Neural cell (in vitro differentiated cells): ENCODE data around the gene PMAIP1. TPM values are rescaled to one million over a fixed set of nuclear protein-coding genes. Genes with fewer than 3 reads are reported as not detected.
"Not testable (repeated sequence)": the region's sequence is repeated elsewhere in the genome, so short reads cannot be mapped to it uniquely, and the experiment has no call there.

Experiments used
- H2AFZ ChIP-seq: fragments of 200-600, 300-800 bp; sonication (generic), shearing (Covaris generic); 2 replicates; pipeline ENCODE4 v1.6.0; 2014; ENCODE audit warnings: low read depth, mild to moderate bottlenecking, antibody characterized with exemption, low read length, moderate library complexity
- H3F3A ChIP-seq: fragments of 200-600 bp; shearing (Covaris generic); 2 replicates; pipeline ENCODE4 v1.6.1; 2016; ENCODE audit warnings: mild to moderate bottlenecking, moderate library complexity, mixed read lengths, antibody characterized with exemption, low read length; ENCODE audit not compliant: insufficient read depth, poor library complexity, severe bottlenecking
- H3K27ac ChIP-seq: fragments of 200-600, 300-800 bp; sonication (generic), shearing (Covaris generic); 2 replicates; pipeline ENCODE4 v1.5.1; 2014; ENCODE audit warnings: mild to moderate bottlenecking, low read length, moderate library complexity
- H3K27me3 ChIP-seq: fragments of 300-800, 200-600 bp; sonication (generic), shearing (Covaris generic); 2 replicates; pipeline ENCODE4 v1.6.0; 2014; ENCODE audit warnings: mild to moderate bottlenecking, low read depth, low read length, moderate library complexity; ENCODE audit not compliant: insufficient read depth
- H3K36me3 ChIP-seq: fragments of 300-800, 200-600 bp; sonication (generic), shearing (Covaris generic); 2 replicates; pipeline ENCODE4 v1.5.1; 2014; ENCODE audit warnings: mild to moderate bottlenecking, antibody characterized with exemption, low read length, moderate library complexity; ENCODE audit not compliant: insufficient read depth
- H3K4me2 ChIP-seq: fragments of 300-800, 200-600 bp; sonication (generic), shearing (Covaris generic); 2 replicates; pipeline ENCODE4 v1.6.0; 2014; ENCODE audit warnings: mild to moderate bottlenecking, low read length
- H3K4me3 ChIP-seq: fragments of 300-800, 200-600 bp; sonication (generic), shearing (Covaris generic); 2 replicates; pipeline ENCODE4 v1.5.1; 2014; ENCODE audit warnings: mild to moderate bottlenecking, low read length, moderate library complexity
- H3K79me2 ChIP-seq: fragments of 200-600 bp; shearing (Covaris generic); replicated peaks from 2 replicates; pipeline ENCODE4 v1.6.0; 2014; ENCODE audit warnings: mild to moderate bottlenecking, low read length, moderate library complexity; ENCODE audit not compliant: insufficient read depth
- H3K9ac ChIP-seq: fragments of 300-800, 200-600 bp; sonication (generic), shearing (Covaris generic); 2 replicates; pipeline ENCODE4 v1.6.1; 2016; ENCODE audit warnings: mild to moderate bottlenecking, low read length, mixed read lengths
- H3K9me2 ChIP-seq: fragments of 200-600 bp; shearing (Covaris generic); 2 replicates; pipeline ENCODE4 v1.6.1; 2016; ENCODE audit warnings: mild to moderate bottlenecking, low read length, mixed read lengths; ENCODE audit not compliant: insufficient read depth
- H3K9me3 ChIP-seq: fragments of 200-600, 300-800 bp; sonication (generic), shearing (Covaris generic); 2 replicates; pipeline ENCODE4 v1.6.1; 2016; ENCODE audit warnings: mild to moderate bottlenecking, mixed run types, low read length, moderate library complexity, mixed read lengths
- H4K20me1 ChIP-seq: fragments of 200-600 bp; shearing (Covaris generic); 2 replicates; pipeline ENCODE4 v1.6.1; 2016; ENCODE audit warnings: mild to moderate bottlenecking, mixed run types; ENCODE audit not compliant: insufficient read depth
- EP300 ChIP-seq: fragments of 450-650 bp; conservative IDR thresholded peaks from 2 replicates; pipeline ENCODE4 v1.6.1; 2014; ENCODE audit warnings: antibody characterized with exemption, mild to moderate bottlenecking, moderate library complexity; ENCODE audit not compliant: poor library complexity, severe bottlenecking
- EZH2 ChIP-seq: fragments of 200-600, 300-800 bp; shearing (Covaris generic), sonication (generic); IDR thresholded peaks from 2 replicates; pipeline ENCODE4 v1.6.1; 2014; ENCODE audit warnings: antibody characterized with exemption, low read length, borderline replicate concordance, mild to moderate bottlenecking; ENCODE audit not compliant: insufficient read depth, poor library complexity, severe bottlenecking
- MXI1 ChIP-seq: fragments of 450-650 bp; conservative IDR thresholded peaks from 2 replicates; pipeline ENCODE4 v1.6.1; 2014; ENCODE audit warnings: antibody characterized with exemption, mild to moderate bottlenecking; ENCODE audit not compliant: poor library complexity, severe bottlenecking
- POLR2AphosphoS5 ChIP-seq: IDR thresholded peaks from 2 replicates; pipeline ENCODE4 v1.6.1; 2012
- RAD21 ChIP-seq: fragments of 450-650 bp; conservative IDR thresholded peaks from 2 replicates; pipeline ENCODE4 v1.6.1; 2014; ENCODE audit warnings: antibody characterized with exemption, mild to moderate bottlenecking, moderate library complexity
- SMC3 ChIP-seq: fragments of 450-650 bp; conservative IDR thresholded peaks from 2 replicates; pipeline ENCODE4 v1.6.1; 2014; ENCODE audit warnings: antibody characterized with exemption, mild to moderate bottlenecking, moderate library complexity; ENCODE audit not compliant: poor library complexity
- TAF1 ChIP-seq: IDR thresholded peaks from 2 replicates; pipeline ENCODE4 v1.6.1; 2012; ENCODE audit warnings: low read depth
- polyA plus RNA-seq: library from polyadenylated mRNA; depleted of rRNA; stranded (reverse); fragments of >200 nt; gene quantifications from 2 replicates; pipeline ENCODE4 v1.2.3, GENCODE V29; 2014
- TF ChIP-seq, protein P1 (sequence below): IDR thresholded peaks from 2 replicates; pipeline ENCODE4 v1.6.1; 2012; ENCODE audit warnings: borderline replicate concordance
- TF ChIP-seq, protein P2 (sequence below): fragments of 450-650 bp; IDR thresholded peaks from 2 replicates; pipeline ENCODE4 v1.5.1; 2014; ENCODE audit warnings: antibody characterized with exemption, mild to moderate bottlenecking, moderate library complexity; ENCODE audit not compliant: poor library complexity, severe bottlenecking

PMAIP1 gene
- polyA plus RNA-seq, 1 donor from 2014 or later = 2.4 TPM

- no peak overlapping the region for H3K27ac ChIP-seq
- no peaks in the 10 kb centered on the region for H3K36me3 ChIP-seq
- no peak overlapping the region for H2AFZ ChIP-seq
- H3K9me2 ChIP-seq = no peaks in the 10 kb centered on the region
- H3F3A ChIP-seq = no peaks in the 10 kb centered on the region
- H3K79me2 ChIP-seq = no peaks in the 10 kb centered on the region
- no peak overlapping the region for H3K4me2 ChIP-seq
- H3K4me3 ChIP-seq = no peak overlapping the region
- no peaks in the 10 kb centered on the region for H3K9me3 ChIP-seq
- H4K20me1 ChIP-seq = no peaks in the 10 kb centered on the region
- H3K9ac ChIP-seq = no peak overlapping the region
- H3K27me3 ChIP-seq = no peaks in the 10 kb centered on the region
- no peak for TF ChIP-seq RAD21
- no peak for TF ChIP-seq EP300
- no peak for TF ChIP-seq EZH2
These were observed 15.4 kb upstream of the PMAIP1 start for GRCh38 chr18:59884351-59884750.

GRCh38 chr18:59885579-59886163 lies 14.1 kb upstream of the PMAIP1 start:
- Histone ChIP-seq H3K36me3 (no peaks in the 10 kb centered on the region), H3K9ac (no peak overlapping the region), H3K9me3 (no peaks in the 10 kb centered on the region), H4K20me1 (no peaks in the 10 kb centered on the region), H3F3A (no peaks in the 10 kb centered on the region), H3K9me2 (no peaks in the 10 kb centered on the region), H2AFZ (no peak overlapping the region), H3K79me2 (no peaks in the 10 kb centered on the region), H3K27me3 (no peaks in the 10 kb centered on the region), H3K4me3 (no peak overlapping the region), H3K27ac (no peak overlapping the region), H3K4me2 (no peak overlapping the region)
- TF ChIP-seq, protein P1, sequence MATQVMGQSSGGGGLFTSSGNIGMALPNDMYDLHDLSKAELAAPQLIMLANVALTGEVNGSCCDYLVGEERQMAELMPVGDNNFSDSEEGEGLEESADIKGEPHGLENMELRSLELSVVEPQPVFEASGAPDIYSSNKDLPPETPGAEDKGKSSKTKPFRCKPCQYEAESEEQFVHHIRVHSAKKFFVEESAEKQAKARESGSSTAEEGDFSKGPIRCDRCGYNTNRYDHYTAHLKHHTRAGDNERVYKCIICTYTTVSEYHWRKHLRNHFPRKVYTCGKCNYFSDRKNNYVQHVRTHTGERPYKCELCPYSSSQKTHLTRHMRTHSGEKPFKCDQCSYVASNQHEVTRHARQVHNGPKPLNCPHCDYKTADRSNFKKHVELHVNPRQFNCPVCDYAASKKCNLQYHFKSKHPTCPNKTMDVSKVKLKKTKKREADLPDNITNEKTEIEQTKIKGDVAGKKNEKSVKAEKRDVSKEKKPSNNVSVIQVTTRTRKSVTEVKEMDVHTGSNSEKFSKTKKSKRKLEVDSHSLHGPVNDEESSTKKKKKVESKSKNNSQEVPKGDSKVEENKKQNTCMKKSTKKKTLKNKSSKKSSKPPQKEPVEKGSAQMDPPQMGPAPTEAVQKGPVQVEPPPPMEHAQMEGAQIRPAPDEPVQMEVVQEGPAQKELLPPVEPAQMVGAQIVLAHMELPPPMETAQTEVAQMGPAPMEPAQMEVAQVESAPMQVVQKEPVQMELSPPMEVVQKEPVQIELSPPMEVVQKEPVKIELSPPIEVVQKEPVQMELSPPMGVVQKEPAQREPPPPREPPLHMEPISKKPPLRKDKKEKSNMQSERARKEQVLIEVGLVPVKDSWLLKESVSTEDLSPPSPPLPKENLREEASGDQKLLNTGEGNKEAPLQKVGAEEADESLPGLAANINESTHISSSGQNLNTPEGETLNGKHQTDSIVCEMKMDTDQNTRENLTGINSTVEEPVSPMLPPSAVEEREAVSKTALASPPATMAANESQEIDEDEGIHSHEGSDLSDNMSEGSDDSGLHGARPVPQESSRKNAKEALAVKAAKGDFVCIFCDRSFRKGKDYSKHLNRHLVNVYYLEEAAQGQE = no peak
- TF ChIP-seq, protein P2, sequence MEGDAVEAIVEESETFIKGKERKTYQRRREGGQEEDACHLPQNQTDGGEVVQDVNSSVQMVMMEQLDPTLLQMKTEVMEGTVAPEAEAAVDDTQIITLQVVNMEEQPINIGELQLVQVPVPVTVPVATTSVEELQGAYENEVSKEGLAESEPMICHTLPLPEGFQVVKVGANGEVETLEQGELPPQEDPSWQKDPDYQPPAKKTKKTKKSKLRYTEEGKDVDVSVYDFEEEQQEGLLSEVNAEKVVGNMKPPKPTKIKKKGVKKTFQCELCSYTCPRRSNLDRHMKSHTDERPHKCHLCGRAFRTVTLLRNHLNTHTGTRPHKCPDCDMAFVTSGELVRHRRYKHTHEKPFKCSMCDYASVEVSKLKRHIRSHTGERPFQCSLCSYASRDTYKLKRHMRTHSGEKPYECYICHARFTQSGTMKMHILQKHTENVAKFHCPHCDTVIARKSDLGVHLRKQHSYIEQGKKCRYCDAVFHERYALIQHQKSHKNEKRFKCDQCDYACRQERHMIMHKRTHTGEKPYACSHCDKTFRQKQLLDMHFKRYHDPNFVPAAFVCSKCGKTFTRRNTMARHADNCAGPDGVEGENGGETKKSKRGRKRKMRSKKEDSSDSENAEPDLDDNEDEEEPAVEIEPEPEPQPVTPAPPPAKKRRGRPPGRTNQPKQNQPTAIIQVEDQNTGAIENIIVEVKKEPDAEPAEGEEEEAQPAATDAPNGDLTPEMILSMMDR = no peak
- TF ChIP-seq MXI1 (no peak), EP300 (no peak), SMC3 (no peak), RAD21 (no peak), POLR2AphosphoS5 (no peak), EZH2 (no peak), TAF1 (no peak)

DNA sequence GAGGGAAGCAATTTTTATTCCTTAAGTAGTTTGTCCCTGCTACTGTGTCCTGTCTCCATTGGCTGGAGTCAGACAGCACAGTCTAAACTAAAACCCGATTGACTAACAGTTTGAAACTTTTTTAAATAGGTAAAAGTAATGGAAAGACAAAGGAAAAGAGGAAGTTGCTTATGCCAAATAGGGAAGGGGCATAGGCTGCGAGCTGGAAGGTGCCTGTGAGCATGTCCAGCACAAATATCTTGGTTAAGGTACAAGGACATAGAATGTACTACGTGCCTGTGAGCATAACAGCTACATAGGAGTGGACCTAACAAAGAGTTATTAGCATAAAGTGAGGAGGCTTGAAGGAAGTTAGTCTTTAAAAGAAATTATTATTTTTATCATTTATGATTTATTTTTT lies 13.4 kb upstream of the PMAIP1 start:
- H3K9me3 ChIP-seq, H3K27ac ChIP-seq, H3K27me3 ChIP-seq, H2AFZ ChIP-seq, H3F3A ChIP-seq, H3K4me3 ChIP-seq, H3K9ac ChIP-seq, H3K4me2 ChIP-seq, H4K20me1 ChIP-seq, H3K9me2 ChIP-seq, H3K36me3 ChIP-seq, H3K79me2 ChIP-seq: not testable (repeated sequence)
